Karpas-422 (cell line): Measurements from ENCODE around the gene CD8A. TPM values are rescaled to one million over a fixed set of nuclear protein-coding genes. Genes with fewer than 3 reads are reported as not detected.

Experiments used
- DNase-seq: peaks from one replicate; pipeline ENCODE4 v3.0.0-alpha.2; 2015
- H2AFZ ChIP-seq: fragments of 200-600 bp; sonication (generic); 2 replicates; pipeline ENCODE4 v1.6.1; 2014; ENCODE audit warnings: antibody characterized with exemption, low read length, mixed read lengths
- H3K27ac ChIP-seq: fragments of 200-600 bp; sonication (generic); 2 replicates; pipeline ENCODE4 v1.5.1; 2014; ENCODE audit warnings: mild to moderate bottlenecking, low read length, moderate library complexity
- H3K27me3 ChIP-seq: fragments of 200-600 bp; sonication (generic); 2 replicates; pipeline ENCODE4 v1.6.1; 2014; ENCODE audit warnings: low read length, mixed read lengths
- H3K36me3 ChIP-seq: fragments of 200-600 bp; sonication (generic); 2 replicates; pipeline ENCODE4 v1.6.1; 2014; ENCODE audit warnings: low read length, mixed read lengths; ENCODE audit not compliant: insufficient read depth
- H3K4me1 ChIP-seq: fragments of 200-600 bp; sonication (generic); 2 replicates; pipeline ENCODE4 v1.6.1; 2014; ENCODE audit warnings: mild to moderate bottlenecking, low read length, mixed read lengths
- H3K4me2 ChIP-seq: fragments of 200-600 bp; sonication (generic); 2 replicates; pipeline ENCODE4 v1.6.1; 2014; ENCODE audit warnings: low read length, low read depth, mild to moderate bottlenecking; ENCODE audit not compliant: poor library complexity, severe bottlenecking
- H3K4me3 ChIP-seq: fragments of 200-600 bp; sonication (generic); 2 replicates; pipeline ENCODE4 v1.5.1; 2014; ENCODE audit warnings: mild to moderate bottlenecking, antibody characterized with exemption, low read length, mixed read lengths
- H3K79me2 ChIP-seq: fragments of 200-600 bp; sonication (generic); 2 replicates; pipeline ENCODE4 v1.6.1; 2014; ENCODE audit warnings: mild to moderate bottlenecking, low read length, mixed read lengths
- H3K9ac ChIP-seq: fragments of 200-600 bp; sonication (generic); 2 replicates; pipeline ENCODE4 v1.6.0; 2014; ENCODE audit warnings: low read length
- H3K9me2 ChIP-seq: fragments of 200-600 bp; sonication (generic), shearing (Covaris generic); replicated peaks from 2 replicates; pipeline ENCODE4 v1.6.0; 2014; ENCODE audit warnings: mild to moderate bottlenecking, low read length, moderate library complexity; ENCODE audit not compliant: insufficient read depth
- H3K9me3 ChIP-seq: fragments of 300-700, 200-600 bp; sonication (generic); 2 replicates; pipeline ENCODE4 v1.6.1; 2014; ENCODE audit warnings: low read length, mixed read lengths
- H4K20me1 ChIP-seq: fragments of 200-600 bp; sonication (generic); 2 replicates; pipeline ENCODE4 v1.6.1; 2014; ENCODE audit warnings: mild to moderate bottlenecking, antibody characterized with exemption, low read length, low read depth; ENCODE audit not compliant: insufficient read depth
- total RNA-seq: library from RNA; depleted of rRNA; stranded (reverse); fragments of >200 nt; shearing (Covaris generic); gene quantifications from 2 replicates; pipeline ENCODE4 v1.2.3, GENCODE V29; 2014; ENCODE audit warnings: low replicate concordance

Gene CD8A
- total RNA-seq, 1 experiment from 2014 or later: not detected

- peaks cover 8% of the 10 kb centered on the region; the same call in 1 of the 2 replicates for H3K36me3 ChIP-seq
Observed at GRCh38 chr2:86779971-86780370, 10.7 kb downstream of the CD8A start.

GRCh38 chr2:86778957-86779356 is 11.8 kb downstream of the CD8A start:
- Histone ChIP-seq H3K79me2 (no peaks in the 10 kb centered on the region), H3K27ac (no peak overlapping the region), H2AFZ (no peak overlapping the region), H4K20me1 (peaks cover 34% of the 10 kb centered on the region; the same call in 1 of the 2 replicates), H3K4me3 (no peak overlapping the region), H3K9me3 (no peaks in the 10 kb centered on the region), H3K4me1 (peaks cover 7% of the 10 kb centered on the region), H3K9me2 (no peaks in the 10 kb centered on the region), H3K36me3 (peaks cover 18% of the 10 kb centered on the region; the same call in 1 of the 2 replicates), H3K9ac (no peak overlapping the region), H3K4me2 (no peak overlapping the region), H3K27me3 (no peaks in the 10 kb centered on the region)
- DNase-seq: no peak

More at GRCh38 chr2:86779971-86780370, 10.7 kb downstream of the CD8A start:
- Histone ChIP-seq H3K9ac (no peak overlapping the region), H3K9me3 (no peaks in the 10 kb centered on the region), H3K27ac (no peak overlapping the region), H4K20me1 (peaks cover 27% of the 10 kb centered on the region; the same call in 1 of the 2 replicates), H2AFZ (no peak overlapping the region), H3K4me3 (no peak overlapping the region), H3K4me2 (no peak overlapping the region), H3K9me2 (no peaks in the 10 kb centered on the region), H3K79me2 (no peaks in the 10 kb centered on the region), H3K4me1 (peaks cover 13% of the 10 kb centered on the region), H3K27me3 (no peaks in the 10 kb centered on the region)
- no peak for DNase-seq

- Histone ChIP-seq H2AFZ (no peak overlapping the region), H3K4me2 (no peak overlapping the region), H3K27ac (no peak overlapping the region), H3K36me3 (peaks cover 36% of the 10 kb centered on the region; the same call in 1 of the 2 replicates), H3K4me3 (no peak overlapping the region), H3K9ac (no peak overlapping the region), H3K4me1 (no peaks in the 10 kb centered on the region), H4K20me1 (peaks cover 29% of the 10 kb centered on the region; the same call in 1 of the 2 replicates), H3K9me3 (no peaks in the 10 kb centered on the region), H3K27me3 (no peaks in the 10 kb centered on the region), H3K9me2 (no peaks in the 10 kb centered on the region), H3K79me2 (peaks cover 3% of the 10 kb centered on the region; the same call in 1 of the 2 replicates)
- DNase-seq: no peak
Observed at GRCh38 chr2:86776532-86776931, 14.2 kb downstream of the CD8A start.

GRCh38 chr2:86775338-86775737 is 15.4 kb downstream of the CD8A start:
- DNase-seq: no peak
- Histone ChIP-seq H3K4me1 (no peaks in the 10 kb centered on the region), H3K27me3 (no peaks in the 10 kb centered on the region), H4K20me1 (peaks cover 32% of the 10 kb centered on the region; the same call in 1 of the 2 replicates), H2AFZ (no peak overlapping the region), H3K9me3 (no peaks in the 10 kb centered on the region), H3K36me3 (peaks cover 41% of the 10 kb centered on the region; the same call in 1 of the 2 replicates), H3K4me3 (no peak overlapping the region), H3K79me2 (peaks cover 8% of the 10 kb centered on the region), H3K9me2 (no peaks in the 10 kb centered on the region), H3K27ac (no peak overlapping the region), H3K4me2 (no peak overlapping the region), H3K9ac (no peak overlapping the region)

- no peak overlapping the region for H3K4me2 ChIP-seq
- H3K9me2 ChIP-seq: no peaks in the 10 kb centered on the region
- no peak for DNase-seq
- peaks cover 41% of the 10 kb centered on the region; the same call in 1 of the 2 replicates for H3K36me3 ChIP-seq
- peaks cover 32% of the 10 kb centered on the region; the same call in 1 of the 2 replicates for H4K20me1 ChIP-seq
- no peak overlapping the region for H3K4me3 ChIP-seq
- no peak overlapping the region for H3K27ac ChIP-seq
- H3K9me3 ChIP-seq: no peaks in the 10 kb centered on the region
- no peaks in the 10 kb centered on the region for H3K27me3 ChIP-seq
- H3K9ac ChIP-seq: no peak overlapping the region
- no peaks in the 10 kb centered on the region for H3K4me1 ChIP-seq
- no peak overlapping the region for H2AFZ ChIP-seq
- H3K79me2 ChIP-seq: peaks cover 9% of the 10 kb centered on the region
Observed at GRCh38 chr2:86774862-86775261, 15.9 kb downstream of the CD8A start.

- peaks cover 35% of the 10 kb centered on the region; the same call in 1 of the 2 replicates for H4K20me1 ChIP-seq
- no peak overlapping the region for H3K4me3 ChIP-seq
- H3K36me3 ChIP-seq: peaks cover 51% of the 10 kb centered on the region; the same call in 1 of the 2 replicates
- H3K9me2 ChIP-seq: no peaks in the 10 kb centered on the region
- no peak overlapping the region for H3K9ac ChIP-seq
- H2AFZ ChIP-seq: no peak overlapping the region
- H3K4me1 ChIP-seq: no peaks in the 10 kb centered on the region
- peaks cover 29% of the 10 kb centered on the region for H3K79me2 ChIP-seq
- no peak overlapping the region for H3K4me2 ChIP-seq
- no peak for DNase-seq
- H3K9me3 ChIP-seq: no peaks in the 10 kb centered on the region
- H3K27me3 ChIP-seq: no peaks in the 10 kb centered on the region
- H3K27ac ChIP-seq: no peak overlapping the region
Observed at GRCh38 chr2:86772611-86773010, 18.1 kb downstream of the CD8A start.

- no peaks in the 10 kb centered on the region for H3K27me3 ChIP-seq
- H3K4me2 ChIP-seq: no peak overlapping the region
- peaks cover 24% of the 10 kb centered on the region; the same call in 1 of the 2 replicates for H4K20me1 ChIP-seq
- no peaks in the 10 kb centered on the region for H3K4me1 ChIP-seq
- H3K27ac ChIP-seq: no peak overlapping the region
- no peak overlapping the region for H3K4me3 ChIP-seq
- H3K9ac ChIP-seq: no peak overlapping the region
- no peaks in the 10 kb centered on the region for H3K9me3 ChIP-seq
- H3K79me2 ChIP-seq: peaks cover 36% of the 10 kb centered on the region
- H2AFZ ChIP-seq: no peak overlapping the region
- DNase-seq: no peak
- H3K9me2 ChIP-seq: no peaks in the 10 kb centered on the region
- H3K36me3 ChIP-seq: peaks cover 61% of the 10 kb centered on the region; the same call in 1 of the 2 replicates
Observed at GRCh38 chr2:86770816-86771301, 19.9 kb downstream of the CD8A start.

GRCh38 chr2:86769838-86770237 is 20.9 kb downstream of the CD8A start:
- Histone ChIP-seq H4K20me1 (peaks cover 27% of the 10 kb centered on the region; the same call in 1 of the 2 replicates), H3K79me2 (peaks cover 46% of the 10 kb centered on the region), H3K27me3 (no peaks in the 10 kb centered on the region), H3K27ac (no peak overlapping the region), H3K9me2 (no peaks in the 10 kb centered on the region), H3K4me3 (no peak overlapping the region), H3K36me3 (peaks cover 63% of the 10 kb centered on the region; the same call in 1 of the 2 replicates), H3K4me1 (no peaks in the 10 kb centered on the region), H2AFZ (no peak overlapping the region), H3K9ac (no peak overlapping the region), H3K4me2 (no peak overlapping the region), H3K9me3 (no peaks in the 10 kb centered on the region)
- DNase-seq: no peak
